ENCODE results near the gene ADCY4.
A peak's percentile ranks its signal among the peaks of the same experiment; 100 is the strongest.

ADCY4 gene

DNA sequence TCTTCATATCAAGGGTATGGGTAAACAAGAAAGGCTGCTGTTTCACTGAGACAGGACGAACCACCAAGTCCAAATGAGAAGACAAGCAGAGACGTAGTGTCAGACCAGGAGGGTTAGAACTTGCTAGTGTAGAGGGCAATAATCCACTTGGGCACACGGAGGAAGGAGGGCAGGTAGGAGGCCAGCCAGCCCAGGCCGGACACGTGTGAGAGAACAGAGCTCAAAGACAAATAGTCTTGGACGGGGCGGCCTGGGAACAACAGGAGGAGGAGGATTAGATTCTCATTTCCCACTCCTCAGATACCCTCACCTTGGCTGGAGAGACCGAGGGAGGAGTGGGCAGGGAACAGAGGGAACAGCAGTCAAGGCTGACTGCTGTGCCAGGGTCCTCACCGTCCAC, 44.1 kb downstream of the ADCY4 start:
- H3K4me3 ChIP-seq (ENCODE audit: low read depth, low read length): no peak overlapping the region
- POLR2A ChIA-PET: no interaction called here
- CTCF ChIA-PET: interaction anchor here (0.9 to 5.2 kb wide), 4 partner anchors 8 to 48 kb away, joined by 3 to 34 read pairs (median 6); partner anchors contain the start of genes CIDEB and TINF2

DNA sequence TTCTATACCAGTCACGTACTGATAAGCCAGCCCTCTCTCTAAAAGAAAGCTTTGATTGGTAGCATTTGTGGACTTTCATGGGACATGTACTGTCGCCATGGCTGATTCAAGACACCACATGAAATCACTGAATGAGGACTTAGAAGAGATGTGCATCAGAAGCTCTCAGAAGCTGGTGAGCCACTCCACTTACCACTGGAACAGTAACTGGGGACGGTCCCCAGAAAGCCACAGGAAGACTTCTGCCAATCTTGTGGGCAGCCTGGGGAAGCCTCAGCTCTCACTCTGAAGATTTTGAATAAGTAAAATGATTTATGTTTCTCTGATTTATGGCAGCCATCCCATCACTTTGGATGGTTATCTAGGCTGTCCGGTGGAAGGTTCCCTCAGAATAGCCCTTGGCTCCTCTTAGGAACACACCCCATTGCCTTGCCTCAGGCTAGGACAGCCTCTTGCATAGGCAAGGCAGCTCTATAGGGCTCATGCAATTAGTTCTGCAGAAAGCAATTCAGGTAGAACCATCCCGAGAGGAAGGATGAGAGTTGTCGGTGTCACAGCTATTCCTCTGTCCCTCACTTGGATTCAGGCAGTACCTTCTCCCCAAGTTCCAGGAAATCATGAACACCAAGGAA, 45.1 kb downstream of the ADCY4 start:
- CTCF ChIA-PET: interaction anchor here (1.3 to 5.2 kb wide), 4 partner anchors 9 to 47 kb away, joined by 3 to 34 read pairs (median 6); partner anchors contain the start of genes CIDEB and TINF2
- TF ChIP-seq, protein P1, sequence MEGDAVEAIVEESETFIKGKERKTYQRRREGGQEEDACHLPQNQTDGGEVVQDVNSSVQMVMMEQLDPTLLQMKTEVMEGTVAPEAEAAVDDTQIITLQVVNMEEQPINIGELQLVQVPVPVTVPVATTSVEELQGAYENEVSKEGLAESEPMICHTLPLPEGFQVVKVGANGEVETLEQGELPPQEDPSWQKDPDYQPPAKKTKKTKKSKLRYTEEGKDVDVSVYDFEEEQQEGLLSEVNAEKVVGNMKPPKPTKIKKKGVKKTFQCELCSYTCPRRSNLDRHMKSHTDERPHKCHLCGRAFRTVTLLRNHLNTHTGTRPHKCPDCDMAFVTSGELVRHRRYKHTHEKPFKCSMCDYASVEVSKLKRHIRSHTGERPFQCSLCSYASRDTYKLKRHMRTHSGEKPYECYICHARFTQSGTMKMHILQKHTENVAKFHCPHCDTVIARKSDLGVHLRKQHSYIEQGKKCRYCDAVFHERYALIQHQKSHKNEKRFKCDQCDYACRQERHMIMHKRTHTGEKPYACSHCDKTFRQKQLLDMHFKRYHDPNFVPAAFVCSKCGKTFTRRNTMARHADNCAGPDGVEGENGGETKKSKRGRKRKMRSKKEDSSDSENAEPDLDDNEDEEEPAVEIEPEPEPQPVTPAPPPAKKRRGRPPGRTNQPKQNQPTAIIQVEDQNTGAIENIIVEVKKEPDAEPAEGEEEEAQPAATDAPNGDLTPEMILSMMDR (IDR thresholded peaks at IDR 0.05; ENCODE audit: insufficient read depth, low read length, missing control alignments): no peak
- no peak overlapping the region for H3K4me3 ChIP-seq (ENCODE audit: low read depth, low read length)
- POLR2A ChIA-PET: no interaction called here
- DNase-seq (ENCODE audit: low read depth, low spot score): no peak

More for the DNA sequence above, 44.1 kb downstream of the ADCY4 start:
- TF ChIP-seq, protein P1 (IDR thresholded peaks at IDR 0.05; ENCODE audit: insufficient read depth, low read length, missing control alignments): no peak
- no peak for DNase-seq (ENCODE audit: low read depth, low spot score)

DNA sequence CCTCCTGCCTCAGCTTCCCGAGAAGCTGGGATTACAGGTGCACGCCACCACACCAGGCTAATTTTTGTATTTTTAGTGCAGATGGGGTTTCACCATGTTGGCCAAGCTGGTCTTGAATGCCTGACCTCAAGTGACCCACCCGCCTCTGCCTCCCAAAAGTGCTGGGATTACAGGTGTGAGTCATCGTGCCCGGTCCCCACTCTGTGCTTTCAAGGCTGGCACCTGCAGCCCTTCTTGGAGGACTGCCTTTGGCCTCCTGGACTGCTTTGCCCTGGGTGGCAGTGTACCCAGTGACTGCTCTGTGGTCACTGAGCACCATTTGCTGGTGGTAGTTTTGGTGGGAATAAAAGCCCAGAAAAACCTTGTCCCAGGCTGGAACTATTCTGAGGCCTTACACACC, 47.9 kb downstream of the ADCY4 start:
- ChIA-PET POLR2A (no interaction called here), CTCF (interaction anchor here (3.1 kb wide), 1 partner anchor 11 kb away, joined by 20 read pairs; no protein-coding TSS in a partner anchor)
- no peak overlapping the region for H3K4me3 ChIP-seq (ENCODE audit: low read depth, low read length)
- TF ChIP-seq, protein P1 (IDR thresholded peaks at IDR 0.05; ENCODE audit: insufficient read depth, low read length, missing control alignments): no peak
- DNase-seq (ENCODE audit: low read depth, low spot score): no peak

DNA sequence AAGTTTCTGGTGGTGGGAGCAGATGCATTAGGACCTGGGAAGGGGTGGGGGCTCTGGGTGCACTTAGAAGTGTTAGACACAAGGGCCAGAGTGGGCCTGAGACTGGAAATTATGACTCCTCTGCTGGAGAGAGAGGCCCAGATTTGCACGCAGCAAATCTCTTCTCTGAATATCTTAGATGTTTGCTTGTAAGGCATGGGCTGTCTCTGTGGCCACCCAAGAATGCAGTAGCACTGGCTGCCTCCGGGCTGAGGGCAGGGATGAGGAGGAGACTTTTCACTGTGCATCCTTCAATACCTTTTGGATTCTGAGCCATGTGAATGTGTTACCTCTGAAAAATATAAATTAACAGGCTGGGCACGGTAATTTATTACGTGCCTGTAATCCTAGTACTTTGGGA, 49.5 kb downstream of the ADCY4 start:
- POLR2A ChIA-PET: no interaction called here
- CTCF ChIA-PET: interaction anchor here (1.6 to 3.1 kb wide), 3 partner anchors 12 to 22 kb away, joined by 6 to 20 read pairs (median 12); partner anchors contain the start of genes CIDEB and RABGGTA
- no peak overlapping the region for H3K4me3 ChIP-seq (ENCODE audit: low read depth, low read length)
- peak; percentile 19 for DNase-seq (ENCODE audit: low read depth, low spot score)
- TF ChIP-seq, protein P1 (IDR thresholded peaks at IDR 0.05; ENCODE audit: insufficient read depth, low read length, missing control alignments): no peak

DNA sequence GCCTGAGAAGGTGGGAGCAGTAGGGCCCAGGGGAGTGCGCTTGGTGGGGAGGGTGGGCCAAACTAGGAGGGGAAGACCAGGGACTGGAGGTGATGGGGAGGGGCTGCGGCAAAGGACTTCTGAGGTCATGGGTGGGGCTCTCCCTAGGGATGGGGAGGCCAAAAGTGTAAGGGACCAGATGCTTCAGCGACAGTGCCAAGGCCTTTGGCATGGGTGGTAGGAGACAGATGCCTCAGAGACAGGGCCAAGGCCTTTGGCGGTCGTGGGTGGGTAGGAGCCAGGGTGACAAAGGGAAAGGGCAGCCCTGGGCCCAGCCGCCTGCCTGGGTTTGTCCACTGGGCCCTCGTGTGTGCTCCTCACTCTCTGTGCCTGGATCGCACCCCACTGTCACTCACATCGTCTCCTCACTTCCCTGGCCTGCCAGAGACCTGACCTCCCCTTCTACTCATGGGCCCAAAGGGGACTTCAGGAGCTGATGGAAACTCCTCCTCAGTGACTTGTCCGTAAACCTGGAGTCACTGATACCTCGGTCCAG, 50.3 kb downstream of the ADCY4 start:
- ChIA-PET CTCF (interaction anchor here (1.5 to 7.7 kb wide), 4 partner anchors 10 to 23 kb away, joined by 6 to 63 read pairs (median 10); partner anchors contain the start of genes CIDEB and RABGGTA), POLR2A (no interaction called here)
- TF ChIP-seq, protein P1 (IDR thresholded peaks at IDR 0.05; ENCODE audit: insufficient read depth, low read length, missing control alignments): no peak
- H3K4me3 ChIP-seq (ENCODE audit: low read depth, low read length): no peak overlapping the region
- DNase-seq (ENCODE audit: low read depth, low spot score): no peak

DNA sequence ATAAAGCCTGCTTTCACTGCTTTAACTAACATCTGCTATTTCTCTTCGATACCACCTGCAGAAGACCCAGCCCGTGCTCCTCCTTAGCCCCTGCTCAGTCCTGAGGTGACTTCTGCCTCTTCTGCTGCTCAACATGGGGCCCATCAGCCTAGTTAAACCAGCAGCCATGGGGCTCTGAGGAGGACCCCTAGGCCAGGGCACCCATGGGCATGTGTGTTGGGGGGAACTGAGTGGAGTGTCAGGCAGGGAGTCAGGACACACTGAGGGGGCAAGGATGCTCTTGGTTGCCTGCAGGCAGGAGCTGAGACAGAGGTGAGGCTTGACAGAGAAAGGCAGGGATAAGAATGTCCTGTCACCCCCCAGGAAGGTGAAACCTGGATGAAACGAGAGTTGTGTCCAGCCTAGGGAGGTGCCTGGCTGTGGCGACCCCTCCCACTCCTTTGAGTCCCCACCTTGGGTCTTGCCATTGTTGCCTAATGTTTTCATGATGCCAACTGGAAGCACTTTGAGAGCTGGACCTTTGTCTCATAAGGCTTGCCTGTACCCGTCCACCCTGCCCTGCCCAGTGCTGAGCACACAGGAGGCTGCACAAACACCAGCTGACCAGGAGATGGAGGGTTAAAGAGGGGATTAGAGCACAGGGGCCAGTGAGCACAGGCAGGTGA, 50.9 kb downstream of the ADCY4 start:
- no peak for DNase-seq (ENCODE audit: low read depth, low spot score)
- ChIA-PET POLR2A (interaction anchor here (1.3 kb wide), 1 partner anchor 13 kb away, joined by 3 read pairs; the partner anchor contains the start of gene RABGGTA), CTCF (interaction anchor here (1.5 to 7.7 kb wide), 7 partner anchors 9 to 42 kb away, joined by 6 to 63 read pairs (median 12); partner anchors contain the start of genes CIDEB, RABGGTA and TINF2)
- no peak overlapping the region for H3K4me3 ChIP-seq (ENCODE audit: low read depth, low read length)
- TF ChIP-seq, protein P1 (IDR thresholded peaks at IDR 0.05; ENCODE audit: insufficient read depth, low read length, missing control alignments): no peak

Data from AG04449 (cell line).